ENCODE measurements around the gene PAFAH2.

GRCh38 chr1:25971811-25972180 lies 26.1 kb downstream of the PAFAH2 start:
- TF ChIP-seq CTCF (IDR thresholded peaks at IDR 0.05; ENCODE audit: low read depth, low read length, missing input control) (no peak), RAD21 (IDR thresholded peaks at IDR 0.05) (no peak), YY1 (IDR thresholded peaks at IDR 0.05) (no peak), MAX (IDR thresholded peaks at IDR 0.05) (no peak), REST (IDR thresholded peaks at IDR 0.05) (no peak), EGR1 (IDR thresholded peaks at IDR 0.05; ENCODE audit: low read depth in 2 of 2) (no peak), TAF1 (conservative IDR thresholded peaks at IDR 0.05) (no peak), ATF3 (IDR thresholded peaks at IDR 0.05) (no peak), GABPA (IDR thresholded peaks at IDR 0.05 in 1 of 2, conservative IDR thresholded peaks at IDR 0.05 in 1 of 2) (no peak), SP1 (IDR thresholded peaks at IDR 0.05) (no peak), HNF4G (IDR thresholded peaks at IDR 0.05) (no peak)

All from liver (tissue), 3 donors.